KMS-11 (cell line): Measurements from ENCODE around the gene ABI3BP.

ENCODE experiments used
- H2AFZ ChIP-seq: fragments of 200-600 bp; sonication (generic); 2 replicates; pipeline ENCODE4 v1.6.1; 2016; ENCODE audit warnings: antibody characterized with exemption, mixed run types, low read depth
- H3K27ac ChIP-seq: fragments of 200-600 bp; sonication (generic); 2 replicates; pipeline ENCODE4 v1.6.1; 2016; ENCODE audit warnings: mild to moderate bottlenecking, mixed run types
- H3K27me3 ChIP-seq: fragments of 200-600 bp; sonication (generic); 2 replicates; pipeline ENCODE4 v1.6.1; 2017; ENCODE audit warnings: mild to moderate bottlenecking, low read depth, mixed run types, moderate library complexity; ENCODE audit not compliant: insufficient read depth
- H3K36me3 ChIP-seq: fragments of 200-600 bp; sonication (generic); 2 replicates; pipeline ENCODE4 v1.6.1; 2017; ENCODE audit warnings: mild to moderate bottlenecking, mixed run types; ENCODE audit not compliant: insufficient read depth
- H3K4me1 ChIP-seq: fragments of 200-600 bp; sonication (generic); 2 replicates; pipeline ENCODE4 v1.6.1; 2016; ENCODE audit warnings: mild to moderate bottlenecking, low read depth, mixed run types; ENCODE audit not compliant: poor library complexity, severe bottlenecking
- H3K4me2 ChIP-seq: fragments of 200-600 bp; sonication (generic); 2 replicates; pipeline ENCODE4 v1.7.0; 2016; ENCODE audit warnings: mild to moderate bottlenecking, mixed run types
- H3K4me3 ChIP-seq: fragments of 200-600 bp; sonication (generic); IDR thresholded peaks from 2 replicates; pipeline ENCODE4 v1.6.1; 2017; ENCODE audit warnings: low read depth, low read length, mixed read lengths; ENCODE audit not compliant: insufficient read depth
- H3K79me2 ChIP-seq: fragments of 200-600 bp; sonication (generic); 2 replicates; pipeline ENCODE4 v1.6.1; 2016; ENCODE audit warnings: low read depth, mixed run types; ENCODE audit not compliant: insufficient read depth
- H3K9ac ChIP-seq: fragments of 200-600 bp; sonication (generic); 2 replicates; pipeline ENCODE4 v1.6.1; 2016; ENCODE audit warnings: mild to moderate bottlenecking, mixed run types
- H4K20me1 ChIP-seq: fragments of 200-600 bp; sonication (generic); 2 replicates; pipeline ENCODE4 v1.6.1; 2016; ENCODE audit warnings: mild to moderate bottlenecking, mixed run types; ENCODE audit not compliant: insufficient read depth
- CTCF ChIP-seq: fragments of 200-600 bp; sonication (generic); conservative IDR thresholded peaks from 2 replicates; pipeline ENCODE4 v1.6.1; 2017; ENCODE audit warnings: low read depth, mild to moderate bottlenecking, antibody characterized with exemption, low read length, moderate library complexity, mixed read lengths

ABI3BP gene

GRCh38 chr3:100994187-100994586 is 966 bp upstream of the ABI3BP start:
- no peaks in the 10 kb centered on the region for H3K4me1 ChIP-seq
- no peak overlapping the region for H3K4me2 ChIP-seq
- H4K20me1 ChIP-seq: no peaks in the 10 kb centered on the region
- no peak overlapping the region for H3K9ac ChIP-seq
- no peak overlapping the region for H3K4me3 ChIP-seq
- H3K27ac ChIP-seq: no peak overlapping the region
- H2AFZ ChIP-seq: no peak overlapping the region
- no peaks in the 10 kb centered on the region for H3K36me3 ChIP-seq
- H3K27me3 ChIP-seq: no peaks in the 10 kb centered on the region
- H3K79me2 ChIP-seq: no peaks in the 10 kb centered on the region
- TF ChIP-seq CTCF: no peak

- Histone ChIP-seq H3K4me3 (no peak overlapping the region), H3K9ac (no peak overlapping the region), H3K36me3 (no peaks in the 10 kb centered on the region), H3K27me3 (no peaks in the 10 kb centered on the region), H3K4me2 (no peak overlapping the region), H3K27ac (no peak overlapping the region), H2AFZ (no peak overlapping the region), H3K4me1 (no peaks in the 10 kb centered on the region), H4K20me1 (no peaks in the 10 kb centered on the region), H3K79me2 (no peaks in the 10 kb centered on the region)
- TF ChIP-seq CTCF: no peak
Measured at GRCh38 chr3:100992231-100993012, 799 bp downstream of the ABI3BP start.

- no peaks in the 10 kb centered on the region for H4K20me1 ChIP-seq
- no peaks in the 10 kb centered on the region for H3K27me3 ChIP-seq
- no peaks in the 10 kb centered on the region for H3K36me3 ChIP-seq
- H3K4me1 ChIP-seq: no peaks in the 10 kb centered on the region
- no peak overlapping the region for H3K4me2 ChIP-seq
- H3K79me2 ChIP-seq: no peaks in the 10 kb centered on the region
- H3K4me3 ChIP-seq: no peak overlapping the region
- no peak overlapping the region for H3K27ac ChIP-seq
- H2AFZ ChIP-seq: no peak overlapping the region
- no peak overlapping the region for H3K9ac ChIP-seq
- TF ChIP-seq CTCF: no peak
Measured at GRCh38 chr3:100988080-100988479, 5.1 kb downstream of the ABI3BP start.

GRCh38 chr3:100984308-100984707 is 8.9 kb downstream of the ABI3BP start:
- Histone ChIP-seq H3K4me3 (no peak overlapping the region), H3K79me2 (no peaks in the 10 kb centered on the region), H4K20me1 (no peaks in the 10 kb centered on the region), H2AFZ (no peak overlapping the region), H3K4me1 (no peaks in the 10 kb centered on the region), H3K27me3 (no peaks in the 10 kb centered on the region), H3K4me2 (no peak overlapping the region), H3K27ac (no peak overlapping the region), H3K36me3 (no peaks in the 10 kb centered on the region), H3K9ac (no peak overlapping the region)
- TF ChIP-seq CTCF: no peak
